NCI-H1048 (cell line): ENCODE results near the gene PAPSS1.
"Not testable (repeated sequence)": the region's sequence is repeated elsewhere in the genome, so short reads cannot be mapped to it uniquely, and the experiment has no call there.

Source experiments
- DNase-seq: peaks from one replicate; lab custom pipeline; 2025; lab: John Stamatoyannopoulos, UW

PAPSS1 gene

DNA sequence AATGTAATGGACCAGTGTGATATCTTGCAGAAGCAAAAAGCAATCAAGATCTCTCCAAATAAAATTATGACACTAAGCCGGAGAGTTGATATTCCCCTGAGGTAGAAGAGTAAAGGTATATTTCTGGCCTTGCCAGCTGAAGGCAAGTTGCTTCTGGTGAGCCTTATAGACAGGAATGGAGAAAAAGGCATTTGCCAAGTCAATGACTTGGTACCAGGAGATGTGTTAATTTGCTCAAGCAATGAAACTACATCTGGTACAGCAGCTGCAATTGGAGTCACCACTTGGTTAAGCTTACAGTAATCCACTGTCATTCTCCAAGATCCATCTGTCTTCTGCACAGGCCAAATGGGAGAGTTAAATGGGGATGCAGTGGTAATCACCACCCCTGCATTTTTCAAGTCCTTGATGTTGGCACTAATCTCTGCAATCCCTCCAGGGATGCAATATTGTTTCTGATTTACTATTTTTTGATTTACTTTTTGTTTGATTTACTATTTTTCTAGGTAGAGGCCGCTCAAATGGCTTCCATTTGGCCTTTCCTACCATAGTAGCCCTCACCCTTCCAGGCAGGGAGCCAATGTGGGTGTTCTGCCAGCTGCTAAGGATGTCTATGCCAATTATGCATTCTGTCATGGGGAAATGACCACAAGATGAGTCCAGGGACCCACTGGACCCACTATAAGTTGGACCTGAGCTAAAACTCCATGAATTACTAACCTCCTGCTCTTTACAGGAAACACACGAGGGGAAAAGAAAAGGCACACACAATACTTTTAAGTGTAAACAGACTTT lies 6.3 kb upstream of the PAPSS1 start:
- not testable (repeated sequence) for DNase-seq

- no peak for DNase-seq
Measured at GRCh38 chr4:107725281-107725859, 5.3 kb upstream of the PAPSS1 start.

- DNase-seq, result not testable (repeated sequence)
Measured at GRCh38 chr4:107723331-107723730, 3.3 kb upstream of the PAPSS1 start.

DNA sequence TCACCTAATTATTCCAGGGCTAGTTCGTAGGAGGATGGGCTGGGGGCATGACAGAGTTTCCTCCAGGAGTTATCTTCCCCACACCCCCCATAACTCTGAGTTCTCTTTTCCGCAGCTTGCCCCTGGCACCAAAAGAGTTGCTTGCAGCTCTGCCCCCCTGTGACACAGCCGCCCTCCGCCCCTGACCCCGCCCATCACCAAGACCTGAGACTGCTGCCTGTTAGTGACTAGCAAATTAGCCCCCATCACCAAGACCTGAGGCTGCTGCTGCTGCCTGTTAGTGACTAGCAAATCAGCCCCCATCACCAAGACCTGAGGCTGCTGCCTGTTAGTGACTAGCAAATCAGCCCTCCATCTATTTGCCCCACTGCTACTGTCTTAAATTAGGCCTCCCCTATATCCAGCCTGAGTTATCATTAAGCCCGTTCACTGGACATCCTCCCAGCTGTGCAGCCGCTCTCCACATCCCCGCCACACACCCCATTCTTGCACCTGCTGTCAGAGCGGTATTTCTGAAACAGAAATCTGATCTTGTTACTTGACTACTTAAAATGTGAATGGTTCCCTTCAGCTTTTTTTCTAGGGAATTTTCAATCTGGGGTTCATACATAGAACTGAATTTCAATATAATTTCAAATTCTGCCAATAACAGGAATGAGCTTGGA lies 1.5 kb upstream of the PAPSS1 start:
- no peak for DNase-seq

GRCh38 chr4:107719207-107719921 lies 670 bp downstream of the PAPSS1 start:
- DNase-seq, result no peak

- DNase-seq, result no peak
Measured at GRCh38 chr4:107718351-107718965, 1.6 kb downstream of the PAPSS1 start.

DNA sequence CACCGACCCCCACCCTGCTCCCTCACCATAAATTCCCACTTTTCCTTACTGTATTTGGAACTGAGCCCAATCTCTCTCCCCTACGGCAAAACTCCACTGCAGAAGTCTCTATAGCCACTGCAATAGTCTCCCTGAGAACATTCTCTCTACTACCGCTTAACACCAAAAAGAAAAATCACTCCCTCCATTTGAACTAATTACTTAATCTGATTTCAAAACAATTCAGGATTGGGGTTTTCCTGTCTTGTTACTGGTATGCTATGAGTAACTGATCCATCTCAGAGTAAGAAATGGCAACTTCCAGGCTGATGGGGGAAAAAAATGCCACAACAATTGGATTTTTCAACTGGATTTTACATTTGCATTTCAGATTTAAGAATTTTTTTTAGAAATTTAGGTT lies 5.8 kb downstream of the PAPSS1 start:
- DNase-seq, result no peak

DNA sequence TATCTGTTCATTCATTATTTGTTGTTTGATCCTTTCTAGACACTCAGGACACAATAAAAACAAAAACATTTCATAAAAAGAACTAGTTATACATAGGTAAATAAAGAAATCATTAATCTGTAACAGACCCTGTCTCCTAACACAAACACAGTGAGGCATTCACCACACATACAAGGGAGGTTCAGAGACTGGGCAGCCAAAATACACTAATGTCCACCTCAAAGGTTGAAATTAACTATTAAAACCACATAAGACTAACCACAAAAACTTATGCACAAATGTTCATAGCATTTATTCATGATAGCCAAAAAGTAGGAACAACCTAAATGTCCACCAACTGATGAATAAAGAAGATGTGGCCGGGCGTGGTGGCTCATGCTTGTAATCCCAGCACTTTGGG lies 7.8 kb downstream of the PAPSS1 start:
- no peak for DNase-seq

- DNase-seq, result no peak
Measured at GRCh38 chr4:107711831-107712230, 8.2 kb downstream of the PAPSS1 start.

DNA sequence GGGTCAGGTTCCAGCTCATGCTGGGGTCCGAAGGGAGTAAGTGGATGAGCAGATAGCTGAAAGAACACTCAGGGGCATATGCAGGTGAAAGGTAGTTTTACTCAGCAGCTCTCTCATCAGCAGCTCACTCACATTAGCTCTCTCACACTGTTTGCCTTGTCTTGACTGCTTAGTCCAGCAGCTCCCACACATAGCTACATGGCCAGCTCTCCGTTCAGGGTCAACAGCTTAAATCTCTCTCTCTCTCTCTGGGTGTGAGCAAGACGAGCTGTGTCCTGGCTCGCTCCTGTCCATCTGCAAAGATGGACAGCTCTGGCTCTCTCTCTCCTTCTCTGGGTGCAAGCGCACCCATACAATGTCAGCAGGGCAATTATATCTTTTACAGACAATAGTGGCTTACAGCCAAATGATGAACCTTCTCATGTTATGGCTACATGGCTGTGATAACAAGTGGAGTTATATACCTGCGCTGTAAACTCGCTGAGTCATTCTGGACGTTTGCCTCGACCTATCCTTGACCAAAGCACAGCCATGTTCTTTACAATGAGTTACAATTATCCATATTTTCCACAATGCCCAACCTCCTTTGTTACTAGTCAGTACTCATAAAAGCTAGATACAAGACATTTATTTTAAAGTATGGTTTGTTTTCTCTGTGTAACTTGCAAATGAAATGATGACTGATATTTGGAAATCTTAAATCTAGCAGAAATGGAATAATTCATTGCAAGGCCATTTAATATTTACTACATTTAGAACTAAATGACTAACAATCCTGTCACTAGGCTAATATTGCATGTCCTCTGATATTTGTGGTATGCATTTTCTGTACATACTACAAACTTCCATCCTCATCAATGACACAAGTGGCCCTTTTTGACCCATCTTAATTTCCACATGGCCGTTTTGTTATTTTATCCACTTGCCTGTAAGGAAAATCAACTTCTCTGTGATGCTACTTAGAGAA lies 9.3 kb downstream of the PAPSS1 start:
- DNase-seq, result no peak

DNA sequence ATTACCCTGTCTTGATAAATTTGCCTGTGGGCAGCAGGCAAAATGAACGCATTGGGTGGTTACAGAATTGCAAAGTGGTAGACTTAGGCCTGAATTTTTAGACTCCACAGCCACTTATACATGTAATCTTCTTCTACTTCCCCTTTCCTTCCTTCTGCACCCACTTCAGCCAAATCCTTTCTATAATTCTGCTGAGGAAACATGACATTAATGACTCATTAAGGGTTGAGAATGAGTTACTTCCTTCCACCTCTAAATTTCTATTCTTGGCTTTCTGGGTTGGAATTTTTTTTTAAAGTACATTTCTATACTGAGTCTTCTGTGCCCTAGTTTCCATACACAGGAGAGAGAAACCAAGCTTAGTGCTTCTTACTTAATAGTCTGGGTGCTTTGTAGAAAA lies 10.1 kb downstream of the PAPSS1 start:
- DNase-seq, result no peak

DNA sequence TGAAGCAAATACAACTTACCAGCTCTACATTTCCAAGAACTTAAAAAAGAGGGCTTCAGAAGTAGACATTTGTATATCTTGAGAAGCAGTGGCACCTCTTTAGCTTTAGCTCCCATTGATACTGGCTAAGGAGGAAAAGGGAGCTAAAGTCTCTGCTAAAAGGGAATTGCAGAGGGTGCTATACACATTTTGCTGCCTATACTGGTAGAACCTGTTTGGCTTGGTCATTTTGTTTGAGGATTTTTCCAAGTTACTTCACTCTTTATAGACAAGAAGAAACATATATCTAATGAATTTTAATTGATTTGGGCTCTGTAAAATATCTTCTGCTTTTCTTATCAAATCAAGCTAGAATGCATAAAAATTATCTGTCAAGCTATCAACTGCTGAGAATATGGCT lies 11.8 kb downstream of the PAPSS1 start:
- no peak for DNase-seq

GRCh38 chr4:107705742-107706556 lies 14.1 kb downstream of the PAPSS1 start:
- DNase-seq, result no peak

DNA sequence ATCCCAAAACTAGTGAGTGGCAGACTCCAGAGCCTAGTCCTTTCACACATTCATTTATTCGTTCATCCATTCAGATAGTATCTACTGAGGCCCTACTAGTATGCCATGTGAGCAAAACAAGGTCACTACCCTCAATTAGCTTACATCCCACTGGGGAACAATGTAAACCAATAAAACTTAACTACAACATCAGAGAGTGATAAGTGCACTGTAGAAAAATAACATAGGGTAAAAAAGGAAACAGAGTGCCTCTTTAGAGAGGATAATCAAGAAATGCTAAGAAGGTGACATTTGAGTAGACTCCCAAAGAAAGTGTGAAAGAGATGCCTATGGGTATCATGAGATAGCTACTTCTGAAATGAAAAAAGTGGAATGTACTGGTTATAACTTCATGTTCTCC lies 18.5 kb downstream of the PAPSS1 start:
- no peak for DNase-seq

GRCh38 chr4:107699466-107700206 lies 20.4 kb downstream of the PAPSS1 start:
- DNase-seq, result no peak

GRCh38 chr4:107696187-107696586 lies 23.8 kb downstream of the PAPSS1 start:
- DNase-seq, result not testable (repeated sequence)

GRCh38 chr4:107693132-107693531 lies 26.9 kb downstream of the PAPSS1 start:
- no peak for DNase-seq

DNA sequence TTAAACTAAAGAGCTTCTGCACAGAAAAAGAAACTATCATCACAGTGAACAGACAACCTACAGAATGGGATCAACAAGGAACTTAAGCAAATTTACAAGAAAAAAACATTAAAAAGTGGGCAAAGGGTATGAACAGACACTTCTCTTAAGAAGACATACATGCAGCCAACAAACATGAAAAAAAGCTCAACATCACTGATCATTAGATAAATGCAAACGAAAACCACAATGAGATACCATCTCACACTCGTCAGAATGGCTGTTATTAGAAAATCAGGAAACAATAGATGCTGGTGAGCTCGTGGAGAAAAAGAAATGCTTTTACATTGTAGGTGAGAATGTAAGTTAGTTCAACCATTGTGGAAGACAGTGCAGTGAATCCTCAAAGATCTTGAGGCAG lies 27.8 kb downstream of the PAPSS1 start:
- DNase-seq, result no peak

GRCh38 chr4:107691378-107691777 lies 28.7 kb downstream of the PAPSS1 start:
- DNase-seq, result no peak
